Measurements from ENCODE around the gene MEG3. TPM values are rescaled to one million over a fixed set of nuclear protein-coding genes. Genes with fewer than 3 reads are reported as not detected.

MEG3 gene
- total RNA-seq, 1 experiment from 2014 or later = 62.4 TPM

DNA sequence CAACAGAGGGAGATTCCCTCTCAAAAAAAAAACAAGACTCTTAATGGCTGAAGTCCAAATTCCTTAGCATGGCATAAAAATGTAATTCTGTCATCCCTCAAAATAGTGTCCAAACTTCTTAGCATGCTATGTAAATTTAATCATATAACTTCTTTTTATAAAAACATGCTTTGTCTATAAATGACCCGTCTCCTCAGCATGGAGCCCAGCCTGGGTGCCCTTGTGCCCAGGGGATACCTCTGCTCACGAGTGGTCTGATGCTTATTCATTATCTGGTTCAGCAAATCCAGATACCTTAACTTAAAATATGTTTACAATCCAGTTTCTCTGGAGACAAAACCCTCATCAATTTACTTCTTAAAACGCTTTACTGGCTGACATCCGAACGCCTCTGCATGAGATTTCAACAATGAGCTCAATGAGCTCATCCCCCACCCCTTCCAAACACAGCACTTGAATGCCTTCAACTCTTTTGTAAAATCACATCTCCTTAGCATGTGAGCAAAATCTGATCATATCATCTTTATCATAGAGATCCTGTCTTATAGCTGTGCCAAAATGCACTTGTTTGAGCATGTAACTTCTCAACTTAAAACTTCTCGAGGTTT lies 61.9 kb downstream of the MEG3 start:
- TF ChIP-seq TCF7L2 (IDR thresholded peaks at IDR 0.05; ENCODE audit: low read depth, low read length) (no peak), POLR2AphosphoS5 (IDR thresholded peaks at IDR 0.05; ENCODE audit: low read depth, low read length) (no peak), SIN3A (IDR thresholded peaks at IDR 0.05; ENCODE audit: borderline replicate concordance, insufficient read depth, low read depth, low read length) (no peak)
- TF ChIP-seq, protein P1, sequence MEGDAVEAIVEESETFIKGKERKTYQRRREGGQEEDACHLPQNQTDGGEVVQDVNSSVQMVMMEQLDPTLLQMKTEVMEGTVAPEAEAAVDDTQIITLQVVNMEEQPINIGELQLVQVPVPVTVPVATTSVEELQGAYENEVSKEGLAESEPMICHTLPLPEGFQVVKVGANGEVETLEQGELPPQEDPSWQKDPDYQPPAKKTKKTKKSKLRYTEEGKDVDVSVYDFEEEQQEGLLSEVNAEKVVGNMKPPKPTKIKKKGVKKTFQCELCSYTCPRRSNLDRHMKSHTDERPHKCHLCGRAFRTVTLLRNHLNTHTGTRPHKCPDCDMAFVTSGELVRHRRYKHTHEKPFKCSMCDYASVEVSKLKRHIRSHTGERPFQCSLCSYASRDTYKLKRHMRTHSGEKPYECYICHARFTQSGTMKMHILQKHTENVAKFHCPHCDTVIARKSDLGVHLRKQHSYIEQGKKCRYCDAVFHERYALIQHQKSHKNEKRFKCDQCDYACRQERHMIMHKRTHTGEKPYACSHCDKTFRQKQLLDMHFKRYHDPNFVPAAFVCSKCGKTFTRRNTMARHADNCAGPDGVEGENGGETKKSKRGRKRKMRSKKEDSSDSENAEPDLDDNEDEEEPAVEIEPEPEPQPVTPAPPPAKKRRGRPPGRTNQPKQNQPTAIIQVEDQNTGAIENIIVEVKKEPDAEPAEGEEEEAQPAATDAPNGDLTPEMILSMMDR (IDR thresholded peaks at IDR 0.05) = no peak
- TF ChIP-seq, protein P2, sequence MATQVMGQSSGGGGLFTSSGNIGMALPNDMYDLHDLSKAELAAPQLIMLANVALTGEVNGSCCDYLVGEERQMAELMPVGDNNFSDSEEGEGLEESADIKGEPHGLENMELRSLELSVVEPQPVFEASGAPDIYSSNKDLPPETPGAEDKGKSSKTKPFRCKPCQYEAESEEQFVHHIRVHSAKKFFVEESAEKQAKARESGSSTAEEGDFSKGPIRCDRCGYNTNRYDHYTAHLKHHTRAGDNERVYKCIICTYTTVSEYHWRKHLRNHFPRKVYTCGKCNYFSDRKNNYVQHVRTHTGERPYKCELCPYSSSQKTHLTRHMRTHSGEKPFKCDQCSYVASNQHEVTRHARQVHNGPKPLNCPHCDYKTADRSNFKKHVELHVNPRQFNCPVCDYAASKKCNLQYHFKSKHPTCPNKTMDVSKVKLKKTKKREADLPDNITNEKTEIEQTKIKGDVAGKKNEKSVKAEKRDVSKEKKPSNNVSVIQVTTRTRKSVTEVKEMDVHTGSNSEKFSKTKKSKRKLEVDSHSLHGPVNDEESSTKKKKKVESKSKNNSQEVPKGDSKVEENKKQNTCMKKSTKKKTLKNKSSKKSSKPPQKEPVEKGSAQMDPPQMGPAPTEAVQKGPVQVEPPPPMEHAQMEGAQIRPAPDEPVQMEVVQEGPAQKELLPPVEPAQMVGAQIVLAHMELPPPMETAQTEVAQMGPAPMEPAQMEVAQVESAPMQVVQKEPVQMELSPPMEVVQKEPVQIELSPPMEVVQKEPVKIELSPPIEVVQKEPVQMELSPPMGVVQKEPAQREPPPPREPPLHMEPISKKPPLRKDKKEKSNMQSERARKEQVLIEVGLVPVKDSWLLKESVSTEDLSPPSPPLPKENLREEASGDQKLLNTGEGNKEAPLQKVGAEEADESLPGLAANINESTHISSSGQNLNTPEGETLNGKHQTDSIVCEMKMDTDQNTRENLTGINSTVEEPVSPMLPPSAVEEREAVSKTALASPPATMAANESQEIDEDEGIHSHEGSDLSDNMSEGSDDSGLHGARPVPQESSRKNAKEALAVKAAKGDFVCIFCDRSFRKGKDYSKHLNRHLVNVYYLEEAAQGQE (IDR thresholded peaks at IDR 0.05; ENCODE audit: insufficient read depth in 1 of 2, low read depth in 2 of 2, low read length in 1 of 2) = no peak
- no peak overlapping the region for H3K4me3 ChIP-seq (ENCODE audit: low read depth in 2 of 2, low read length in 2 of 2)
- BruUV-seq (replicated peaks) = no TSS peak
- no peaks in the 10 kb centered on the region; the same call in 1 of the 2 replicates for H3K4me1 ChIP-seq (ENCODE audit: control insufficient read depth, insufficient read depth, low read length)
- no peak for ATAC-seq
- CTCF ChIA-PET = no interaction called here
- no peak overlapping the region for H3K27ac ChIP-seq (ENCODE audit: low read length)
- intact Hi-C loops (cut with micrococcal nuclease; ENCODE audit: unreplicated experiment) = no loop called here
- POLR2A ChIA-PET = no interaction called here
- no peaks in the 10 kb centered on the region for H3K36me3 ChIP-seq (ENCODE audit: control insufficient read depth, insufficient read depth, low read length)
- H3K27me3 ChIP-seq (ENCODE audit: control insufficient read depth, insufficient read depth, low read length) = no peaks in the 10 kb centered on the region
- in situ Hi-C loops (cut with HindIII; ENCODE audit: low pct_unique_long_range_greater_than_20kb, low sequenced_read_pairs) = no loop called here
- DNase-seq (ENCODE audit: low read depth, low spot score) = no peak
- no peaks in the 10 kb centered on the region for H3K9me3 ChIP-seq (ENCODE audit: control insufficient read depth, insufficient read depth, low read depth, low read length)

DNA sequence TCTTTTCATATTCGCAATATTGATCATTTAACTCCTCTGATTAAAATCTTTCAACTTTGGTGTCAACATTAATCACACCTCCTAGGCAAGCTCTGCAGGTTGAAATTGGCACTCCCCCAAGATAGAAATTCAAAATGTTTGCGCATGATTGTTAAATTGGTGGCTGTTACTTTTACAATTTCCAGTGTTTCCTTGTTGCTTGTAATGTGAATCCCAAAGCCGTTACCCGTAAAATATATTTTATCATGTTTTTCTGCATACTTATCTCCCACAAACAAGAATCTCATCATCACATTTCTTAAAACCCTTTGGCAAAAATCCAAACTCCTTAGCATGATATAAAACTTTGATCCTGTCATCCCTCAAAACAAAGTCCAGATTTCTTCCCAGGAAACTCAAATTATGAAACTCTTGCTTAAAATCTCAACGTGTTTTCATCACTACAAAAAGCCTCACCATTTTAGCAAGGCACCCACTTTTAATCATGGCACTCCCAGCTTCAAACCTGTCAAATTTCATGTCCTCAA lies 62.9 kb downstream of the MEG3 start:
- Histone ChIP-seq H3K4me1 (ENCODE audit: control insufficient read depth, insufficient read depth, low read length) (no peaks in the 10 kb centered on the region; the same call in 1 of the 2 replicates), H3K27me3 (ENCODE audit: control insufficient read depth, insufficient read depth, low read length) (no peaks in the 10 kb centered on the region), H3K27ac (ENCODE audit: low read length) (no peak overlapping the region), H3K36me3 (ENCODE audit: control insufficient read depth, insufficient read depth, low read length) (no peaks in the 10 kb centered on the region), H3K4me3 (ENCODE audit: low read depth in 2 of 2, low read length in 2 of 2) (no peak overlapping the region), H3K9me3 (ENCODE audit: control insufficient read depth, insufficient read depth, low read depth, low read length) (no peaks in the 10 kb centered on the region)
- no TSS peak for BruUV-seq (replicated peaks)
- intact Hi-C loops (cut with micrococcal nuclease; ENCODE audit: unreplicated experiment) = no loop called here
- DNase-seq (ENCODE audit: low read depth, low spot score) (no peak), ATAC-seq (no peak)
- TF ChIP-seq TCF7L2 (IDR thresholded peaks at IDR 0.05; ENCODE audit: low read depth, low read length) = no peak
- no peak for TF ChIP-seq SIN3A (IDR thresholded peaks at IDR 0.05; ENCODE audit: borderline replicate concordance, insufficient read depth, low read depth, low read length)
- TF ChIP-seq, protein P2 (IDR thresholded peaks at IDR 0.05; ENCODE audit: insufficient read depth in 1 of 2, low read depth in 2 of 2, low read length in 1 of 2) = no peak
- TF ChIP-seq, protein P1 (IDR thresholded peaks at IDR 0.05) = no peak
- no peak for TF ChIP-seq POLR2AphosphoS5 (IDR thresholded peaks at IDR 0.05; ENCODE audit: low read depth, low read length)
- POLR2A ChIA-PET = no interaction called here
- CTCF ChIA-PET = no interaction called here
- in situ Hi-C loops (cut with HindIII; ENCODE audit: low pct_unique_long_range_greater_than_20kb, low sequenced_read_pairs) = no loop called here

All from Panc1 (cell line).